GM12875 (cell line): ENCODE results near the gene MEF2A.

Source experiments
- H3K4me3 ChIP-seq: one replicate; pipeline ENCODE4 v1.5.1; 2011; ENCODE audit warnings: low read depth, low read length, control low read depth
- TF ChIP-seq, protein P1 (sequence below): IDR thresholded peaks from 2 replicates; pipeline ENCODE4 v1.5.1; 2011; ENCODE audit warnings: low read depth, mild to moderate bottlenecking, control low read depth, inconsistent platforms, low read length, moderate library complexity, borderline replicate concordance; ENCODE audit not compliant: insufficient read depth

The MEF2A gene

DNA sequence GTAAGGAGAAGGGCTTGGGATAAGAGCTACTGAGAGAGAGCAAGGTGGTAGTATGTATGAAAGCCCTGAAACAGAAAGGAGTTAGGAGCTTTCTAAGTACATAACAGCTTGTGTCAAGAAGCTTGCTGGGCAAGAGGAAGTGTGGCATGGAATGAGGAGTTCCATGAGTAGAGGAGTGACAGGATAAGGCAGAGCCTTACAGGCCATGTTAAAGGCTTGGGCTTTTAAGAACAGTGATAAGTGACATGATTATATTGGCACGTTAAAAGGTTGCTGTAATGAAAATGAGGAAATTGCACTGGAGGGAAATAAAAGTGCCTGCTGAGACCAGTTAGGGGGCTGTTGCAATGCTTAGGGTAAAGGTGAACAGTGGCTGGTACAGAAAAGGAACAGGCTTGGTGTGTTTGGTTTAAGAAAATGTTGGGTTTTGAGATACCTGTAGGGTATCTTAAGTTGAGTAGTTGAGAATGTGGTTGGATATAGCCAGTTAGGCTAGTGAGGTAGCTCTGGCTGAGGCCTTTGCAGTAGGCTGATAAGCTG, 49.0 kb downstream of the MEF2A start:
- TF ChIP-seq, protein P1, sequence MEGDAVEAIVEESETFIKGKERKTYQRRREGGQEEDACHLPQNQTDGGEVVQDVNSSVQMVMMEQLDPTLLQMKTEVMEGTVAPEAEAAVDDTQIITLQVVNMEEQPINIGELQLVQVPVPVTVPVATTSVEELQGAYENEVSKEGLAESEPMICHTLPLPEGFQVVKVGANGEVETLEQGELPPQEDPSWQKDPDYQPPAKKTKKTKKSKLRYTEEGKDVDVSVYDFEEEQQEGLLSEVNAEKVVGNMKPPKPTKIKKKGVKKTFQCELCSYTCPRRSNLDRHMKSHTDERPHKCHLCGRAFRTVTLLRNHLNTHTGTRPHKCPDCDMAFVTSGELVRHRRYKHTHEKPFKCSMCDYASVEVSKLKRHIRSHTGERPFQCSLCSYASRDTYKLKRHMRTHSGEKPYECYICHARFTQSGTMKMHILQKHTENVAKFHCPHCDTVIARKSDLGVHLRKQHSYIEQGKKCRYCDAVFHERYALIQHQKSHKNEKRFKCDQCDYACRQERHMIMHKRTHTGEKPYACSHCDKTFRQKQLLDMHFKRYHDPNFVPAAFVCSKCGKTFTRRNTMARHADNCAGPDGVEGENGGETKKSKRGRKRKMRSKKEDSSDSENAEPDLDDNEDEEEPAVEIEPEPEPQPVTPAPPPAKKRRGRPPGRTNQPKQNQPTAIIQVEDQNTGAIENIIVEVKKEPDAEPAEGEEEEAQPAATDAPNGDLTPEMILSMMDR = no peak
- no peak overlapping the region for H3K4me3 ChIP-seq

DNA sequence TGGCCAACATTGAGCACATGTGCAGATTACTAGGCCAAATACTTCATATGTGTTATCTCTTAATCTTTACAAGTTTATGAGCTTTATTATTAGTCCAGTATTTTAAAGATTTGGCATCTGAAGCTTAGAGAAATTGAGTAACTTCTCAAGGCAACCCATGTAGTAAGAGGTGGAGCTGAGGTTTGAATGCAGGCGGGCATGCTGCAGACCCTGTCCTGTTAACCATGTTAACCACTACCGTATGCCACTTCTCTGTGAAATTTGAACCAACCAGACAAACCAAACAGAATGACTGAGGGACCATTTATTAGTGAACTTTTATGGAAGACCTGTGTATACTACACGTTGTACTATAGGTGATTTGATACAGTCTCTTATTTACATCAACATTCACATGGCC, 49.7 kb downstream of the MEF2A start:
- TF ChIP-seq, protein P1 = no peak

DNA sequence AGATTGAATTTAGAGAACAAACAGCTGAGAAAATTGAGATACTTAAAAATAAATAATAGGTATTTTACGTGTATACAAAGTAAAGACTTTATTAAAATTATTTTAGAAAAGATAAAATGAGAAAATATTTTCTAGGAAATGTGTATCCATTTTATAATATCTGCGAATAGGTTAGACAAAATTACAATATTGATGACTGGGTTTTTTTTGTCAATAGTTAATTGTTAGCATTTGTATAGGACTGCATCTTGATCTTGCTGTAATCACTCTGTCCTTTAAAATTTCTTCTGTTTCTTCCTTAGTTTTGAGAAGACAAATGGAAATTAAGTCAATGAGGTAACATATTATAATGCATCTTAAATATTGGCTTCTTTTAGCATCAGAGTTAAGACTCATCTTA, 50.3 kb downstream of the MEF2A start:
- TF ChIP-seq, protein P1 = no peak

More for the DNA sequence above, 49.7 kb downstream of the MEF2A start:
- H3K4me3 ChIP-seq = no peak overlapping the region

DNA sequence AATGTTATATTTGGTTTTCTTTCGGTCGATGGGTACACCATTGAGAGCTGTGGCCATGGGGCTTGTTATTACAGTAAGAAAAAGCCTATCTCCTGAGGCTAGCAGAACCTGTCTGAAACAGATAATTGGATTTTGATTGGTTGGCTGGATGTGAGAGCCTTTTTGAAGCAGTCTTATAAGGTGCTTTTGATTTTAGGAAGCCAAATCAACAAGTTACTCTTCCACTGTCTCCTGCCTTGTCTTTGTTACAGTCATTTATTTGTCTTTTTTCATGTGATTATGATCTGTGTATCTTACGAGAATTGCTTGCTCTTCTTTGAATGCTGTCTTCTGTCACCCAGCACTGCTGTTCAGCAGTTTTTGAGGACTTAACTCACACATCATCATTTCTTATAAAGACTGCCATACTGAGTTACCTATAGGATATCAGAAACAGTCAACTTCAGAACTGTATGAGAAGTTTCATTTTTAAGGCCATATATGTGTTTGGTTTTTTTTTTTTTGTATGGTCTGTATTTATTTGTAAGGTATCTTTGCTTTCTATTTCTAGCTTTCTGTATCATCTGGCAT, 51.1 kb downstream of the MEF2A start:
- no peak overlapping the region for H3K4me3 ChIP-seq
- TF ChIP-seq, protein P1 = no peak

More for the DNA sequence above, 50.3 kb downstream of the MEF2A start:
- no peak overlapping the region for H3K4me3 ChIP-seq

DNA sequence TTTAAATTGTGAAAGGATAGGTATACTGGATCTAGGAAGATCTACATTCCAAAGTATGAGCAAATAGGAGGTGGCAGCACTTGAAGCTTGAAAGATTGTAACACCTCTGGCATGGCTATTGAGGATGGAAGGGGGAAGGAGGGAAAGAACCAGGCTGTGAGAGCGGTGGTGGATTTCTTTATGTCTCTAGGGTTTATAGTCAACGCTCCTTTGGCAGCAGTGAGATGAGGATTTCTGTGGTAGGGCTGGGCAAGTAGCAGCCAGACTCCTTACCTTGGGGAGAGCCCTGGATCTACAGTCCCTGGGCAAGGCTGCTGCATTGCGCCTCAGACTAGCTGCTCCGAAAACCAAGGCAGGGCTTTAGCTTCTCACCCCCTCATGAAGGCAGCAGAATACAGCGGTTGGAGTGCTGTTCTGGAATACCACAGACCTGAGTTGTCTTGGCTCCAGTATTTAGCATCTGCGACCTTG, 53.2 kb downstream of the MEF2A start:
- TF ChIP-seq, protein P1 = no peak
- H3K4me3 ChIP-seq = no peak overlapping the region

DNA sequence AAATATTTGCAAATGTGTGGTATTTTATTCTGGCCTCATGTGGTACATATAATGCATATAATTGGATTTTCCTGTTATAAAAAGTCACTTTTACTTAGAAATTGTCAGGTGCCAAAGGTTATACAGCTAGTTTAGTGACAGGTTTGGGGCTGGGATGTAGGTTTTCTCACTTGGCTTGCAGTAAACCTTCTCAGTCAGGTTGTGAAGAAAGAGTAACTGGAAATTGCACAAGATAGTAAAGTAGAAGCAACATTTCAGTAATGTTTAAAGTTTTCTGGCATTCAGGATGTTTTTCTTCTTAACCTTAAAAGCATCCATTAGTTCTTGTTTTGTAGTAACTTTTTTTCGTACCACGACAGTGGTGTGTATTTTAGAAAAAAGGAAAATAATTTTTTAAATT, 53.9 kb downstream of the MEF2A start:
- TF ChIP-seq, protein P1 = no peak
- no peak overlapping the region for H3K4me3 ChIP-seq

DNA sequence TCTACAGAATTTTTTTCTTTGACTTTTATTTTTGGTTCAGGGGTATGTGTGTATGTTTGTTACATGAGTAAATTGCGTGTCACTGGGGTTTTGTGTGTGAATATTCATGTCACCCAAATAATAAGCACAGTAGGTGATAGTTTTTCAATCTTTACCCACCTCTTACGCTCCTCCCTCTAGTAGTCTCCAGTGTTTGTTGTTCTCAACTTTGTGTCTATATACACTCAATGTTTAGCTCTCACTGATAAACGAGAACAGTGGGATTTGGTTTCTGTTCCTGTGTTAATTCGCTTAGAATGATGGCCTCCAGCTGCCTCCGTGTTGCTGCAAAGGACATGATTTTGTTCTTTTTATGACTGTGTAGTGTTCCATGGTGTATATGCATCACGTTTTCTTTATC, 54.4 kb downstream of the MEF2A start:
- TF ChIP-seq, protein P1 = no peak
- H3K4me3 ChIP-seq = no peak overlapping the region
